Caco-2 (cell line): ENCODE data around the gene MUC2. TPM values are rescaled to one million over a fixed set of nuclear protein-coding genes. Genes with fewer than 3 reads are reported as not detected.

Experiments
- BruUV-seq: library from RNA; stranded (reverse); fragments of 400-500 nt; replicated peaks from 2 replicates; lab custom pipeline; 2021; lab: Mats Ljungman, UMichigan
- CTCF ChIA-PET: fragments of 300-600 bp; sonication (Branson Sonifier 250); formaldehyde crosslinking; loops from one replicate; lab custom pipeline; 2022; ENCODE audit warnings: antibody characterized with exemption; lab: Charles Lee
- POLR2A ChIA-PET: fragments of 300-600 bp; sonication (Branson Sonifier 250); formaldehyde crosslinking; loops from one replicate; lab custom pipeline; 2022; ENCODE audit warnings: antibody characterized with exemption; lab: Charles Lee
- DNase-seq, 2 experiments: peaks; one replicate each; pipeline versions ENCODE4 v3.0.0 to v3.0.0-alpha.2; 2020 to 2022
- H3K27me3 ChIP-seq: replicated peaks from 2 replicates; pipeline ENCODE4 v1.6.0; 2011; ENCODE audit warnings: low read length; ENCODE audit not compliant: control insufficient read depth, insufficient read depth
- H3K36me3 ChIP-seq: 2 replicates; pipeline ENCODE4 v1.5.1; 2011; ENCODE audit warnings: low read length; ENCODE audit not compliant: control insufficient read depth, insufficient read depth
- H3K4me1 ChIP-seq: fragments of 250-450 bp; sonication (Bioruptor Pico); 2 replicates; pipeline ENCODE4 v1.5.1; 2020; ENCODE audit warnings: mild to moderate bottlenecking
- H3K4me3 ChIP-seq: 2 replicates; pipeline ENCODE4 v1.5.1; 2011; ENCODE audit warnings: low read depth, mild to moderate bottlenecking, control low read depth, low read length
- H3K9me3 ChIP-seq: fragments of 250-450 bp; sonication (Bioruptor Pico); 2 replicates; pipeline ENCODE4 v1.5.1; 2020; ENCODE audit warnings: mild to moderate bottlenecking, moderate library complexity
- H3K27ac Mint-ChIP-seq: one replicate; pipeline ENCODE4 v1.8.0; 2022; ENCODE audit warnings: mixed read lengths; ENCODE audit not compliant: unreplicated experiment
- H3K27me3 Mint-ChIP-seq: one replicate; pipeline ENCODE4 v1.8.0; 2022; ENCODE audit warnings: mixed read lengths; ENCODE audit not compliant: insufficient read depth, unreplicated experiment
- H3K36me3 Mint-ChIP-seq: one replicate; pipeline ENCODE4 v1.8.0; 2022; ENCODE audit warnings: mild to moderate bottlenecking, mixed read lengths; ENCODE audit not compliant: insufficient read depth, unreplicated experiment
- H3K4me1 Mint-ChIP-seq: one replicate; pipeline ENCODE4 v1.8.0; 2022; ENCODE audit warnings: low read depth, mixed read lengths; ENCODE audit not compliant: unreplicated experiment
- H3K4me3 Mint-ChIP-seq: one replicate; pipeline ENCODE4 v1.8.0; 2022; ENCODE audit warnings: mild to moderate bottlenecking, moderate library complexity, mixed read lengths; ENCODE audit not compliant: unreplicated experiment
- H3K9me3 Mint-ChIP-seq: one replicate; pipeline ENCODE4 v1.8.0; 2022; ENCODE audit warnings: mixed read lengths; ENCODE audit not compliant: unreplicated experiment
- CTCF ChIP-seq, 2 experiments: fragments of 200-600 bp in 1 of 2; IDR thresholded peaks; 1 replicate in 1 of 2; 2 replicates in 1 of 2; pipeline versions ENCODE4 v1.5.1 to v1.8.0; 2011 to 2022; ENCODE audit warnings: antibody characterized with exemption in 1 of 2, control low read depth in 1 of 2, inconsistent platforms in 1 of 2, low read depth in 1 of 2, low read length in 1 of 2, mild to moderate bottlenecking in 1 of 2, moderate library complexity in 1 of 2; ENCODE audit not compliant: insufficient read depth in 1 of 2, severe bottlenecking in 1 of 2, unreplicated experiment in 1 of 2
- intact Hi-C: fragments of 100-400 bp; cut with micrococcal nuclease; formaldehyde crosslinking; loops from one replicate; pipeline ENCODE4 v1.10.0; 2022; ENCODE audit not compliant: unreplicated experiment
- total RNA-seq: library from RNA; stranded (reverse); gene quantifications from 2 replicates; pipeline ENCODE4 v1.2.3, GENCODE V29; 2022

Gene MUC2
- total RNA-seq, 1 experiment from 2014 or later: 0.05 TPM

- Histone ChIP-seq H3K27me3 (no peaks in the 10 kb centered on the region), H3K4me1 (no peaks in the 10 kb centered on the region), H3K4me3 (no peak overlapping the region), H3K9me3 (peaks cover 3% of the 10 kb centered on the region; the same call in 1 of the 2 replicates), H3K36me3 (no peaks in the 10 kb centered on the region)
- H3K36me3 Mint-ChIP-seq: no peaks in the 10 kb centered on the region
- H3K4me1 Mint-ChIP-seq: peaks cover 7% of the 10 kb centered on the region
- no peak overlapping the region for H3K4me3 Mint-ChIP-seq
- intact Hi-C loops: loop anchor here (10.0 kb wide), 1 partner anchor 118 kb away; no protein-coding TSS in a partner anchor
- POLR2A ChIA-PET: no interaction called here
- CTCF ChIA-PET: no interaction called here
- peaks cover 3% of the 10 kb centered on the region for H3K27me3 Mint-ChIP-seq
- peak in 1 of 2 experiments; percentile 21 for DNase-seq
- no peaks in the 10 kb centered on the region for H3K9me3 Mint-ChIP-seq
- no TSS peak for BruUV-seq
- no peak overlapping the region for H3K27ac Mint-ChIP-seq
- no peak for TF ChIP-seq CTCF (IDR thresholded peaks at IDR 0.05; ENCODE audit: insufficient read depth in 1 of 2, low read depth in 1 of 2, low read length in 1 of 2, severe bottlenecking in 1 of 2, unreplicated experiment in 1 of 2)
Measured at GRCh38 chr11:1116666-1117390, 42.2 kb downstream of the MUC2 start.

GRCh38 chr11:1117992-1118391, 43.3 kb downstream of the MUC2 start:
- TF ChIP-seq CTCF (IDR thresholded peaks at IDR 0.05; ENCODE audit: insufficient read depth in 1 of 2, low read depth in 1 of 2, low read length in 1 of 2, severe bottlenecking in 1 of 2, unreplicated experiment in 1 of 2): no peak
- CTCF ChIA-PET: no interaction called here
- no TSS peak for BruUV-seq

GRCh38 chr11:1118755-1119603, 44.3 kb downstream of the MUC2 start:
- Mint-ChIP-seq H3K9me3 (peaks cover 2% of the 10 kb centered on the region), H3K4me1 (peaks cover 7% of the 10 kb centered on the region), H3K4me3 (no peak overlapping the region), H3K36me3 (no peaks in the 10 kb centered on the region), H3K27me3 (peaks cover 9% of the 10 kb centered on the region), H3K27ac (no peak overlapping the region)
- Histone ChIP-seq H3K4me1 (no peaks in the 10 kb centered on the region), H3K27me3 (no peaks in the 10 kb centered on the region), H3K4me3 (no peak overlapping the region), H3K36me3 (no peaks in the 10 kb centered on the region), H3K9me3 (no peaks in the 10 kb centered on the region)
- BruUV-seq: no TSS peak
- TF ChIP-seq CTCF (IDR thresholded peaks at IDR 0.05; ENCODE audit: insufficient read depth in 1 of 2, low read depth in 1 of 2, low read length in 1 of 2, severe bottlenecking in 1 of 2, unreplicated experiment in 1 of 2): no peak
- ChIA-PET POLR2A (no interaction called here), CTCF (no interaction called here)
- intact Hi-C loops: loop anchor here (10.0 kb wide), 1 partner anchor 116 kb away; no protein-coding TSS in a partner anchor
- DNase-seq: peak in 1 of 2 experiments; percentile 16

More at GRCh38 chr11:1117992-1118391, 43.3 kb downstream of the MUC2 start:
- H3K9me3 Mint-ChIP-seq: no peaks in the 10 kb centered on the region
- POLR2A ChIA-PET: no interaction called here
- Histone ChIP-seq H3K36me3 (no peaks in the 10 kb centered on the region), H3K9me3 (no peaks in the 10 kb centered on the region), H3K27me3 (no peaks in the 10 kb centered on the region), H3K4me1 (no peaks in the 10 kb centered on the region), H3K4me3 (no peak overlapping the region)
- H3K27ac Mint-ChIP-seq: no peak overlapping the region
- no peaks in the 10 kb centered on the region for H3K36me3 Mint-ChIP-seq
- intact Hi-C loops: loop anchor here (10.0 kb wide), 1 partner anchor 117 kb away; no protein-coding TSS in a partner anchor
- H3K4me3 Mint-ChIP-seq: no peak overlapping the region
- H3K4me1 Mint-ChIP-seq: peaks cover 7% of the 10 kb centered on the region
- peak in 1 of 2 experiments; percentile 26 for DNase-seq
- H3K27me3 Mint-ChIP-seq: peaks cover 6% of the 10 kb centered on the region
